K562 (cell line): ENCODE results near the gene DCAF15. TPM values are rescaled to one million over a fixed set of nuclear protein-coding genes. Genes with fewer than 3 reads are reported as not detected.

ENCODE experiments used
- ATAC-seq: fragments of 200-7000 bp; cut with Tn5 transposase; 3 replicates; pipeline ENCODE4 v1.9.1; 2020; ENCODE audit warnings: moderate library complexity
- BruUV-seq: library from RNA; stranded (reverse); fragments of 400-500 nt; replicated peaks from 2 replicates; lab custom pipeline; 2021; lab: Mats Ljungman, UMichigan
- CTCF ChIA-PET: fragments of 300-600 bp; formaldehyde crosslinking; extraction: SDS; loops from one replicate; lab custom pipeline; 2021; ENCODE audit warnings: low intra/inter-chr PET ratio; lab: Yijun Ruan, JAX
- POLR2A ChIA-PET: fragments of 300-600, 350-650 bp; sonication (Branson Sonifier 250); formaldehyde crosslinking; extraction: SDS; loops from one replicate; lab custom pipeline; 2021; ENCODE audit warnings: antibody characterized with exemption, inconsistent platforms; lab: Yijun Ruan, JAX
- DNase-seq, 4 experiments: peaks; one replicate each; pipeline versions ENCODE4 v3.0.0 to v3.0.0-alpha.2; 2011 to 2018; ENCODE audit warnings: low spot score in 3 of 4, mixed read lengths in 3 of 4; ENCODE audit errors: extremely low read depth in 1 of 4
- FAIRE-seq: peaks from 2 replicates; lab custom pipeline; 2011; peaks lifted over from hg19 to GRCh38; lab: Jason Lieb, UNC
- H2AFZ ChIP-seq: 2 replicates; pipeline ENCODE4 v1.6.0; 2011; ENCODE audit warnings: low read depth, low read length, control low read depth, inconsistent platforms
- H3K27ac ChIP-seq: fragments of 200-600 bp; 3 replicates; pipeline ENCODE4 v1.8.0; 2011; ENCODE audit warnings: low read depth, mild to moderate bottlenecking, control low read depth, inconsistent platforms, low read length, moderate library complexity, mixed read lengths; ENCODE audit errors: extremely low read depth
- H3K27me3 ChIP-seq, 2 experiments: fragments of 300-600 bp in 1 of 2; 2 replicates in 1 of 2; 3 replicates in 1 of 2; pipeline versions ENCODE4 v1.6.0 to v1.8.0; 2011; ENCODE audit warnings: inconsistent platforms in 2 of 2, low read length in 2 of 2, mild to moderate bottlenecking in 1 of 2, mixed read lengths in 1 of 2, moderate library complexity in 1 of 2; ENCODE audit not compliant: control insufficient read depth in 2 of 2, insufficient read depth in 2 of 2
- H3K36me3 ChIP-seq: fragments of 300-600 bp; 3 replicates; pipeline ENCODE4 v1.8.0; 2011; ENCODE audit warnings: mild to moderate bottlenecking, low read length, inconsistent platforms; ENCODE audit not compliant: control insufficient read depth, insufficient read depth
- H3K4me1 ChIP-seq, 2 experiments: fragments of 200-600 bp in 1 of 2; replicated peaks in 1 of 2; 2 replicates in 1 of 2; 3 replicates in 1 of 2; pipeline versions ENCODE4 v1.5.1 to v1.8.0; 2011; ENCODE audit warnings: inconsistent platforms in 2 of 2, low read length in 2 of 2, mild to moderate bottlenecking in 1 of 2, mixed read lengths in 1 of 2, moderate library complexity in 1 of 2; ENCODE audit not compliant: control insufficient read depth in 2 of 2, insufficient read depth in 2 of 2
- H3K4me2 ChIP-seq: 2 replicates; pipeline ENCODE4 v1.6.1; 2011; ENCODE audit warnings: low read length, control low read depth, inconsistent platforms, mixed read lengths; ENCODE audit not compliant: insufficient read depth
- H3K4me3 ChIP-seq: fragments of 200-600 bp; sonication (generic), shearing (Covaris generic); 2 replicates; pipeline ENCODE4 v1.5.1; 2016; ENCODE audit warnings: control low read depth, inconsistent platforms
- H3K79me2 ChIP-seq: fragments of 200-600 bp; 3 replicates; pipeline ENCODE4 v1.8.0; 2011; ENCODE audit warnings: low read length, inconsistent platforms; ENCODE audit not compliant: control insufficient read depth, insufficient read depth
- H3K9ac ChIP-seq, 2 experiments: 2 replicates each; pipeline versions ENCODE4 v1.6.0 to v1.6.1; 2011; ENCODE audit warnings: low read depth in 2 of 2, low read length in 2 of 2, control low read depth in 1 of 2, inconsistent platforms in 1 of 2, mild to moderate bottlenecking in 1 of 2, mixed read lengths in 1 of 2; ENCODE audit not compliant: insufficient read depth in 1 of 2
- H3K9me1 ChIP-seq: one replicate; pipeline ENCODE4 v1.6.0; 2011; ENCODE audit warnings: inconsistent platforms, mild to moderate bottlenecking, low read length, moderate library complexity; ENCODE audit not compliant: control insufficient read depth, insufficient read depth
- H3K9me3 ChIP-seq: replicated peaks from 2 replicates; pipeline ENCODE4 v1.5.1; 2011; ENCODE audit warnings: low read depth, low read length, inconsistent platforms; ENCODE audit not compliant: control insufficient read depth, insufficient read depth
- H4K20me1 ChIP-seq: replicated peaks from 2 replicates; pipeline ENCODE4 v1.6.1; 2011; ENCODE audit warnings: low read length, inconsistent platforms, mixed read lengths; ENCODE audit not compliant: control insufficient read depth, insufficient read depth
- ARNT ChIP-seq, 2 experiments: fragments of 450-650 bp; IDR thresholded peaks; 2 replicates each; pipeline ENCODE4 v1.6.1; 2016; ENCODE audit warnings: mild to moderate bottlenecking in 1 of 2
- CEBPB ChIP-seq: fragments of 450-650 bp; IDR thresholded peaks from 2 replicates; pipeline ENCODE4 v1.6.1; 2016; ENCODE audit warnings: missing genetic modification characterization, missing compliant biosample characterization
- CTCFL ChIP-seq: IDR thresholded peaks from 2 replicates; pipeline ENCODE4 v1.6.1; 2011; ENCODE audit warnings: borderline replicate concordance, low read depth, mild to moderate bottlenecking, moderate library complexity, low read length; ENCODE audit not compliant: insufficient read depth, poor library complexity, severe bottlenecking
- FOXA1 ChIP-seq: fragments of 450-650 bp; IDR thresholded peaks from 2 replicates; pipeline ENCODE4 v1.6.1; 2016; ENCODE audit warnings: mild to moderate bottlenecking, borderline replicate concordance
- HDAC1 ChIP-seq, 2 experiments: fragments of 450-650 bp; IDR thresholded peaks; 2 replicates each; pipeline ENCODE4 v1.6.1; 2016 to 2017; ENCODE audit warnings: inconsistent platforms in 1 of 2, mild to moderate bottlenecking in 1 of 2, moderate library complexity in 1 of 2
- KDM1A ChIP-seq, 2 experiments: fragments of 450-650 bp; IDR thresholded peaks; 2 replicates each; pipeline ENCODE4 v1.6.1; 2016; ENCODE audit warnings: mild to moderate bottlenecking in 2 of 2
- MNT ChIP-seq, 2 experiments: fragments of 450-650 bp; conservative IDR thresholded peaks; 2 replicates each; pipeline ENCODE4 v1.6.1; 2017; ENCODE audit warnings: mild to moderate bottlenecking in 2 of 2, moderate library complexity in 2 of 2
- NBN ChIP-seq: fragments of 450-650 bp; IDR thresholded peaks from 2 replicates; pipeline ENCODE4 v1.6.1; 2016; ENCODE audit warnings: low read depth, mild to moderate bottlenecking
- PPARD ChIP-seq: fragments of 250-450 bp; sonication (Bioruptor Pico); IDR thresholded peaks from 2 replicates; pipeline ENCODE4 v1.8.0; 2022; ENCODE audit warnings: inconsistent platforms, mild to moderate bottlenecking, moderate library complexity
- RBM17 ChIP-seq: fragments of 200-400 bp; formaldehyde crosslinking; IDR thresholded peaks from 2 replicates; pipeline ENCODE4 v1.6.1; 2017; ENCODE audit warnings: low read depth, mild to moderate bottlenecking, low read length, borderline replicate concordance
- SUPT5H ChIP-seq: fragments of 450-650 bp; IDR thresholded peaks from 2 replicates; pipeline ENCODE4 v1.6.1; 2016
- ZBTB7A ChIP-seq: IDR thresholded peaks from 2 replicates; pipeline ENCODE4 v1.6.1; 2011; ENCODE audit warnings: low read depth, mild to moderate bottlenecking, low read length, moderate library complexity, borderline replicate concordance; ENCODE audit not compliant: control insufficient read depth
- ZBTB9 ChIP-seq: fragments of 450-650 bp; formaldehyde crosslinking; IDR thresholded peaks from 2 replicates; pipeline ENCODE4 v1.4.0; 2020; ENCODE audit warnings: mild to moderate bottlenecking, moderate library complexity
- ZNF121 ChIP-seq: sonication (generic); formaldehyde crosslinking; conservative IDR thresholded peaks from 2 replicates; pipeline ENCODE4 v1.8.0; 2022; ENCODE audit warnings: missing genetic modification reagents
- ZNF3 ChIP-seq: fragments of 250-450 bp; sonication (Bioruptor Pico); IDR thresholded peaks from 2 replicates; pipeline ENCODE4 v1.5.0; 2021; ENCODE audit warnings: mild to moderate bottlenecking, moderate library complexity
- ZNF347 ChIP-seq: fragments of 450-650 bp; formaldehyde crosslinking; IDR thresholded peaks from 2 replicates; pipeline ENCODE4 v1.4.0; 2020; ENCODE audit warnings: low read depth, mild to moderate bottlenecking, moderate library complexity
- WGBS: fragments of 100-300 bp; shearing (Covaris generic); methylation state at CpG from one replicate; pipeline ENCODE4 v1.1.6; 2016; ENCODE audit warnings: low coverage, mixed read lengths; ENCODE audit not compliant: insufficient coverage; ENCODE audit errors: missing lambda C conversion rate; 5-methylcytosine and 5-hydroxymethylcytosine counted together
- in situ Hi-C: fragments of 300-500 bp; cut with MboI; formaldehyde crosslinking; loops from 4 replicates; pipeline ENCODE4 v1.15.0; 2018; ENCODE audit warnings: inconsistent platforms, mixed read lengths
- intact Hi-C: fragments of 100-400 bp; cut with micrococcal nuclease; formaldehyde crosslinking; loops from 2 replicates; pipeline ENCODE4 v1.14.2; 2022
- polyA plus RNA-seq, 8 experiments: library from polyadenylated mRNA; depleted of rRNA in 4 of 8; stranded (reverse) in 5 of 8; unstranded in 3 of 8; fragments of >200 nt; fragmentation: Nextera tagmentation in 2 of 8; fragmentation: Illumina TruSeq in 1 of 8; extraction: Ambion mirVana in 2 of 8; extraction: Trizol in 1 of 8; gene quantifications; 2 replicates each; pipeline versions ENCODE4 v1.2.1 to v1.2.3, GENCODE V29; 2011 to 2014; ENCODE audit warnings: inconsistent platforms in 1 of 8, missing spikeins in 1 of 8
- total RNA-seq, 7 experiments: library from RNA; depleted of rRNA in 6 of 7; stranded (reverse); fragments of >200 nt in 6 of 7; fragmentation: Illumina TruSeq in 2 of 7; extraction: Trizol in 2 of 7; gene quantifications; 2 replicates each; pipeline versions ENCODE4 v1.2.1 to v1.2.3, GENCODE V29; 2011 to 2021; ENCODE audit warnings: low replicate concordance in 1 of 7

Gene DCAF15
- total and polyA plus RNA-seq, 9 of the 15 experiments (the other 6 are each of a cell fraction or from before 2014, with no cell fraction given), result 0.17 to 68.5 (median 27.7) TPM

GRCh38 chr19:13984875-13985741, 32.8 kb downstream of the DCAF15 start:
- peak overlapping the region in 1 of 2 experiments; percentile 76; a peak in 1 of 4 replicates for H3K9ac ChIP-seq
- H3K9me3 ChIP-seq, result no peaks in the 10 kb centered on the region
- FAIRE-seq, result no peak
- H3K4me2 ChIP-seq, result no peak overlapping the region
- in situ Hi-C loops, result no loop called here
- POLR2A ChIA-PET, result interaction anchor here (0.6 to 1.4 kb wide), 4 partner anchors 22 to 155 kb away, joined by 3 to 9 read pairs (median 4); partner anchors contain the start of gene RFX1
- H3K4me3 ChIP-seq, result no peak overlapping the region
- intact Hi-C loops, result no loop called here
- TF ChIP-seq RBM17, result no peak
- TF ChIP-seq KDM1A (IDR thresholded peaks at IDR 0.05), result 0 out of 4 replicates have a peak, but pooled peaks of 1 of the 2 experiments have one; percentile 14
- no peak for TF ChIP-seq ARNT (IDR thresholded peaks at IDR 0.05)
- TF ChIP-seq SUPT5H, result no peak
- 0 out of 2 replicates have a peak, but pooled peaks have one; percentile 26 for TF ChIP-seq CEBPB
- no peak for TF ChIP-seq FOXA1
- TF ChIP-seq NBN, result no peak
- TF ChIP-seq HDAC1 (IDR thresholded peaks at IDR 0.05), result no peak
- TF ChIP-seq ZBTB7A, result no peak
- peak; percentile 48; the same call in 1 of the 2 replicates for TF ChIP-seq ZNF121 (CRISPR knock-in tag)
- no peak for TF ChIP-seq MNT (conservative IDR thresholded peaks at IDR 0.05)
- TF ChIP-seq ZNF3, result no peak
- TF ChIP-seq PPARD (CRISPR knock-in tag), result no peak
- no peak for TF ChIP-seq ZNF347
- TF ChIP-seq CTCFL, result no peak
- TF ChIP-seq ZBTB9 (CRISPR knock-in tag), result no peak
- H3K27ac ChIP-seq, result no peak overlapping the region
- peaks cover 6% of the 10 kb centered on the region for H3K9me1 ChIP-seq
- no peak overlapping the region for H2AFZ ChIP-seq
- BruUV-seq, result no TSS peak
- 86% methylated on average over 23 of the region's 25 CpGs for WGBS
- H3K79me2 ChIP-seq, result no peaks in the 10 kb centered on the region
- H4K20me1 ChIP-seq, result no peaks in the 10 kb centered on the region
- H3K36me3 ChIP-seq, result peaks cover 35% of the 10 kb centered on the region; the same call in 1 of the 3 replicates
- peaks cover 0 to 55% of the 10 kb centered on the region in 2 experiments; a peak in 2 of 5 replicates for H3K4me1 ChIP-seq
- CTCF ChIA-PET, result no interaction called here
- no peak for ATAC-seq
- no peaks in the 10 kb centered on the region for H3K27me3 ChIP-seq
- no peak for DNase-seq
